Stimulated activated CD8-positive, alpha-beta memory T cell treated with anti-CD3 and anti-CD28 coated beads, Interleukin-4, amount 100 ng/mL, for 4 hours (primary cell): ENCODE results near the gene PLG.
"Not testable (repeated sequence)": the region's sequence is repeated elsewhere in the genome, so short reads cannot be mapped to it uniquely, and the experiment has no call there.

ENCODE experiments used
- DNase-seq, 2 donors: peaks; one replicate each; pipeline ENCODE4 v3.0.0-alpha.2; 2020; ENCODE audit warnings: low read depth in 2 of 2, low spot score in 1 of 2

Gene PLG

GRCh38 chr6:160774399-160774798, 72.4 kb downstream of the PLG start:
- no peak for DNase-seq

GRCh38 chr6:160775792-160776580, 73.9 kb downstream of the PLG start:
- no peak for DNase-seq

GRCh38 chr6:160779095-160779494, 77.1 kb downstream of the PLG start:
- not testable (repeated sequence) for DNase-seq

GRCh38 chr6:160780656-160781055, 78.6 kb downstream of the PLG start:
- DNase-seq: not testable (repeated sequence)

GRCh38 chr6:160781298-160781697, 79.3 kb downstream of the PLG start:
- DNase-seq: no peak

- DNase-seq: no peak
Measured at GRCh38 chr6:160782228-160782627, 80.2 kb downstream of the PLG start.

- DNase-seq: no peak
Measured at GRCh38 chr6:160783741-160784140, 81.7 kb downstream of the PLG start.

- not testable (repeated sequence) for DNase-seq
Measured at GRCh38 chr6:160788126-160788525, 86.1 kb downstream of the PLG start.

- no peak for DNase-seq
Measured at GRCh38 chr6:160788806-160789205, 86.8 kb downstream of the PLG start.

GRCh38 chr6:160789263-160790027, 87.4 kb downstream of the PLG start:
- DNase-seq: no peak

- no peak for DNase-seq
Measured at GRCh38 chr6:160790028-160790792, 88.2 kb downstream of the PLG start.

- no peak for DNase-seq
Measured at GRCh38 chr6:160791459-160791858, 89.4 kb downstream of the PLG start.

GRCh38 chr6:160791981-160792418, 90.0 kb downstream of the PLG start:
- no peak for DNase-seq

- no peak for DNase-seq
Measured at GRCh38 chr6:160792708-160793107, 90.7 kb downstream of the PLG start.

- DNase-seq: no peak
Measured at GRCh38 chr6:160793652-160794051, 91.6 kb downstream of the PLG start.

- no peak for DNase-seq
Measured at GRCh38 chr6:160795721-160796120, 93.7 kb downstream of the PLG start.

- DNase-seq: no peak
Measured at GRCh38 chr6:160798625-160799024, 96.6 kb downstream of the PLG start.

GRCh38 chr6:160799801-160800506, 97.9 kb downstream of the PLG start:
- no peak for DNase-seq

- no peak for DNase-seq
Measured at GRCh38 chr6:160801418-160801817, 99.4 kb downstream of the PLG start.

GRCh38 chr6:160802049-160802448, 100.0 kb downstream of the PLG start:
- DNase-seq: not testable (repeated sequence)
